GM18867 (cell line): ENCODE data around the gene RTCB.

ENCODE experiments used
- ATAC-seq: cut with Tn5 transposase; IDR thresholded peaks from one replicate; pipeline ENCODE4 v1.9.1; 2021; ENCODE audit warnings: mild to moderate bottlenecking, moderate library complexity; ENCODE audit not compliant: unreplicated experiment

RTCB gene

DNA sequence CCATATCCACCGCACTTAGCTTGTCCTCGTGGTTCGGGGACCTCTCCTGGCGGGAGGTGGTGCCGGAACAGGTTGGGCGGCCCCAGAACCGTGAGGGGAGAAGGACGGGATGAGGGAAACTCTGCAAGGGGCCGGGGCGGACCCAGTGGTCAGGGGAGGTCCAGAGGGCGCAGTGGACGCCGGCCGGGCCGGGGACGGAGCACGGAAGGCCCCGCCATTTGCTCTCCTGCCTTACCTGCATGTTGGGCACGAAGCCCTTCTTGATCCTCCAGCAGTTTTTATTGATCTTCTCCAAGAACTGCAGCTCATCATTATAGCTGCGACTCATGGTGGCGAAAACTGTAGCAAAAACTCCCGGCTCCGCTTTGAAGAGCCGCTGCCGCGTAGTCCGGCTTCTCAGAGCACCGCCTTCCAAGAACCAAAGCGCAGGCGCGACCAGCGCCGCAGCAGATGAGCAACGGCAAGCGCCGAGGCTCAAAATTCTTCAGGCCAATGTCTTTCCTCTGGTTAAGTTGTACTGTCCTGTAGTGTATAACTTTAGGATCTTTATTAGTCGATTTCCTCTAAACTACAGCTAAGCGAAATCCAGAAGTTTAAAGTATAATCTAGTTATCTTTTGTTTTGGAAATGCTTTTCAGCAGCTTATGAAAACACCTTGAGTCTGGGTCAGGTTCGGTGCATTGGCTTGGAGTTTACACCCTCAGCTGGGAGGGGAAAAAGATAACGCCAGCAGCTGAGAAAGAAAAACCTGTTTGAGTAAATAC, at the start of gene RTCB:
Gene RTCB (minus strand): TSS at position 419 of the 764 bp plus-strand sequence. CDS start 91 bp downstream, at position 328.
- ATAC-seq, result peak; percentile 54

GRCh38 chr22:32457031-32457430, 45.0 kb upstream of the RTCB start:
- no peak for ATAC-seq

DNA sequence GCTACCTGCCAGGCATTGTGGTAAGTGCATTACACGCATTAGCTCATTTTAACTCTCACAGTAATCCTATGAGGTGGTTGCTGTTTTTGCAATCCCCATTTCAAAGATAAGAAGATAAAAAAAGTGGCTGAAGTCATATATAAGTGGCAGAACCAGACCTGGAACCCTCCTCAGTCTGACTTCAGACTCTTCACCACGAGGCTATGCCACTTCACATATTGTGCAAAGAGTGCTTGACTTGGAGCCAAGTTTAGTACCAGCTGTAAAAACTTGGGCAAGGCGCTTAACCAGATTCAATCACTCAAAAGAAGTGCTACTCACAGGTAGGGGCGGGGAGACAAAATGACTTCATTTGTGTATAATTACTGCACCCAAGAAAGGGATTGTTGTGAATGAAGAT, 36.9 kb upstream of the RTCB start:
- ATAC-seq, result no peak

DNA sequence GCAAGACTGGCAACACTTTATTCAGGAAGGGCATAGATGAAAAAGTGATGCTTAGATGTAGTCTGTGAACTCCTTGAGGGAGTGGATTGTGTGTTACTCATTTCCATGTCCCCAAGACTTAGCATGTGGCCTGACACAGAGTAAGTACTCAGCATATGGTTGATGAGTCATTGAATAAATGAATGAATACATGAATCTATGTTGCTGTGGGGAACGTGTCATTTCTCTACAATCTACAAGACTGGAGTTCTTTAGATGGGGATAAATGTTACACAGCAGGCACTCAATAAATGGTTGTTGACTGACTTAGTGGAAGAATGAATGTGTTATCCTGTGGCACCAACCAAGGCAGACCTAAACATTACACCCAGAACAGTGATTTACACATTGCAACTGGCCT, 34.3 kb upstream of the RTCB start:
- no peak for ATAC-seq

GRCh38 chr22:32444068-32444467, 32.0 kb upstream of the RTCB start:
- no peak for ATAC-seq

DNA sequence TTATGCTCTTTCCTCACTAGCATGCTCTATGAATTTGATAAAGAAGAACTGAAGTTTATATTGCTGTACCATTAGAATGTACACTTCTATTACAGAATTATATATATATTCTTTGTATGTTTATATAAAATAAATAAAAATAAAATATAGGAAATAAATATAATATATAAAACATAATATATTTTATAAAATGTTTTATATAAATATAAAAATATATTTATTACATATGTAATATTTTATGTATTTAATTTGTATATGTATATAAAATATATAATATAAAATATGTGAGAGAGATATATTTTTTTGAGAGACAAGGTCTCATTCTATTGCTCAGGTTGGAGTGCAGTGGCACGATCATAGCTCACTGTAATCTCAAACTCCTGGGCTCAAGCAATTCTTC, 18.3 kb upstream of the RTCB start:
- no peak for ATAC-seq

DNA sequence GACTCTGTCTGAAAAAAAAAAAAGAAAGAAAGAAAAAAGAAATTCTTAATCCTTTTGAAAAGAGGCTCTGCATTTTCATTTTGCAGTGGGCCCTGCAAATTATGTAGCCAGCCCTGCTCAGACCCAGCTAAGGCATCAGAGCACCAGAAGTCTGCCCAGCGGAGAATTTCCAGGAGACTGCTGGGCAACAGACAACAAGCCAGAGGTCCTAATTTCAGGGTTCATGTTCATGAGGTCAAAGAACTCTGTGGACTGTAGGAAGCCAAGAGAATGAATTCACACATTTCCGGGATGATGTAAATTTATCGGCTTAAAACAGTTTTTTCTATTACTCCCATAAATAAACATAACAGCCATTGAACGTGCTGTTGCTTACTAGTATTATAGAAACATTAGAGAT, 14.8 kb upstream of the RTCB start:
- ATAC-seq, result no peak

GRCh38 chr22:32423664-32424063, 11.6 kb upstream of the RTCB start:
- no peak for ATAC-seq

DNA sequence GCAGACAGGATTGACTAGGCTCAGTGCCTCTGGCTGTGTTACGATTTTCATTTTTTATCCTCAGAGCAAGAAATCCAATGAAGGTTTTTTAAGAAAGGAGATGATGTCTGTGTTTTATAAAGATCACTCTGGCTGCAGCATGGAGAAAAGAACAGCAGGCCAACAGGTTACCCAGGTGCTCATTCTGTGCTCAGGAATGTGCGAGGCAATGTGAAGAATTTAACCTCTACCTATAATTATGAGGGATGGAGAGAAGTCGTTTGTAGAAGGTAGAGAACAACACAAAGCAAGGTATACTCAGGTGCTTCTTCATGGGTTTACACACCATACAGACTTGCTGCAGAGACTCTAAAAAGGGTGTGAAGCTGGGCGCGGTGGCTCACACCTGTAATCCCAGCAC, 10.0 kb upstream of the RTCB start:
- ATAC-seq, result no peak

GRCh38 chr22:32421484-32421883, 9.4 kb upstream of the RTCB start:
- no peak for ATAC-seq

- ATAC-seq, result no peak
Observed at GRCh38 chr22:32417906-32418305, 5.9 kb upstream of the RTCB start.

GRCh38 chr22:32416556-32417085, 4.6 kb upstream of the RTCB start:
- ATAC-seq, result no peak

- ATAC-seq, result no peak
Observed at GRCh38 chr22:32414191-32414590, 2.1 kb upstream of the RTCB start.

DNA sequence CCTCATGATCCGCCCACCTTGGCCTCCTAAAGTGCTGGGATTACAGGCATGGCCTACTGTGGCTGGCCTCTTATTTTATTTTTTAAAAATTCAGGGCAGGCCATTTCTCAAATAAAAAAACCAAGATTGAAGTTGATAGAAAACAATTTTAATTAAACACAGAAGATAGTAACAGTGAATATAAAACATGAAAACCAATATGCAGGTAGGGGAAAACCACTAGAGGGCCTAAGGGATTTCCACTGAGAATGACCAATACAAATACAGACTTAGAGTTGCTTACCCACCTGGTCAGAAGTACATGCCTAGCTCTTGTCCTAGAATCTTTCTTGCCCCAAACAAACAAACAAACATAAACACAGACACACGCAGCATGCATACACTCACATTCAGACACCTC, 1.7 kb upstream of the RTCB start:
- no peak for ATAC-seq

DNA sequence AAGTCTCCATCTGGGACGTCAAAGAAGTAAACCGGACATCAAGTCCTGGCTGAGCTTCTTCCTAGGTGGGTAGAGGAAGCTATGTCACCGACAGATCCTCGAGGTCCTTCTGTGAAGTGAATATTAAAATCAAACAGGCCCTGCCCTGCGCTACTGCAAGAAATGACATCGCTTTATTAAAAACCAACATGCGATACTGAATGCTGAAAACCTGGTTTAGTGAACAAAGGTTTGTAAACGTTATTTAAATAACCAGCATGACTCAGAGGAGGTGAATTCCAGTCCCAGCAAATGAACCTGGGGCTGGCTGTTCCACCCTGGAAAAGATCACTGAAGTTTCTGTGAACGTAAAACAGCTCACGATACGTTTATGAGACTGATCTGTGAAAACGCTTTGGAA, 645 bp downstream of the RTCB start:
- ATAC-seq, result no peak

GRCh38 chr22:32410459-32410858, 1.6 kb downstream of the RTCB start:
- ATAC-seq, result no peak

DNA sequence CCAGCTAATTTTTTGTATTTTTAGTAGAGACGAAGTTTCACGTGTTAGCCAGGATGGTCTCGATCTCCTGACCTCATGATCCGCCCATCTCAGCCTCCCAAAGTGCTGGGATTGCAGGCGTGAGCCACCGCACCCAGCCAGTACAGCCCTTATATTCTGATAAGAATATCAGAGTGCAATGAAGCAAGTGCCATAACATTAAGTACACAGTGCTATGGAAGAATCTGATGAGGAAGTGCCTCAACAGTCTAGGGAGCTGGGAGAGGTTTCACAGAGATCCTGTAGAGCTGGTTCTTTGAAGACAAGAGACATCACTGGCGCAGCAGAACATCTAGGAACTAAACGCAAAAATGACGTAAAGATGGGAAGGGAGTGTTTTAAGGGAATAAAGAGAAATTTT, 2.1 kb downstream of the RTCB start:
- no peak for ATAC-seq

DNA sequence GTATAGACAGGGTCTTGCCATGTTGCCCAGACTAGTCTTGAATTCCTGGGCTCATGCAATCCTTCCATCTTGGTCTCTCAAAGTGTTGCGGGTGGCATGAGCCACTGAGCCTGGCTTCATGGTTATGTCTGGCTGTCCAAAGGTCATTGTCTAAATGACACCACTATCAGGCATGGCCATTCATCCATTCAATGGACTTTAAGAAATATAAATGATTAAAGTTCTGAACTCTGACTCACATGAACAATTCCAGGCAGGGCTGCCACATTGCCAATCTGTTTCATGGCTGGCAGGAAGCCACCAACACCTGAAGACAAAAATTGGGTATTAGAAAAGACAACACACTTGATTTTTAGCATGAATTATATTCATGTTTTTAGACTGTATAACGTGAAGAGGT, 4.1 kb downstream of the RTCB start:
- no peak for ATAC-seq

GRCh38 chr22:32407312-32407711, 4.7 kb downstream of the RTCB start:
- peak; percentile 51 for ATAC-seq

DNA sequence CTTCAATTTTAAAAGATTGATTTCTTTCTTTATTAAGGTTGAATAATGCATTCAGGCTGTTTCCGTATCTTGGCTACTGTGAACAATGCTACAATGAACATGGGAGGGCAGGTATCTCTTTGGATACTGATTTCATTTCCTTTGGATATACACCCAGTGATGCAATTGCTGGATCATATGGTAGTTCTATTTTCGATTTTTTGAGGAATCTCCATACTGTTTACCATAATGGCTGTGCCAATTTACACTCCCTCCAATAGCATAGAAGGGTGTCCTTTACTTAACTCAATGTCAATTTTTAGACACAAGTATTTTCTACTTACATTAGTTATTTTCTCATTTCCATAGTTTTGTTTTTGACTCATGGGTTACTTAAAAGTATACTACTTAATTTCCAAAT, 8.0 kb downstream of the RTCB start:
- ATAC-seq, result no peak

- no peak for ATAC-seq
Observed at GRCh38 chr22:32401486-32401885, 10.6 kb downstream of the RTCB start.

GRCh38 chr22:32396746-32397145, 15.3 kb downstream of the RTCB start:
- ATAC-seq, result no peak

GRCh38 chr22:32396255-32396654, 15.8 kb downstream of the RTCB start:
- ATAC-seq, result no peak
